GM12874 (cell line): ENCODE results near the gene SSR4.

ENCODE experiments used
- CTCF ChIP-seq: IDR thresholded peaks from 2 replicates; pipeline ENCODE4 v1.5.1; 2011; ENCODE audit warnings: low read depth, mild to moderate bottlenecking, control low read depth, low read length, moderate library complexity; ENCODE audit not compliant: insufficient read depth

SSR4 gene

GRCh38 chrX:153828723-153829548 lies 34.5 kb downstream of the SSR4 start:
- no peak for TF ChIP-seq CTCF

- no peak for TF ChIP-seq CTCF
Observed at GRCh38 chrX:153829549-153829798, 35.0 kb downstream of the SSR4 start.

GRCh38 chrX:153829799-153830639 lies 35.6 kb downstream of the SSR4 start, which contains the start of gene PDZD4:
PDZD4 (minus strand) TSS chrX:153830544; CDS start chrX:153830298, 246 bp downstream.
- no peak for TF ChIP-seq CTCF

- TF ChIP-seq CTCF, result no peak
Observed at GRCh38 chrX:153830640-153831428, 36.4 kb downstream of the SSR4 start.

GRCh38 chrX:153831429-153832150 lies 37.1 kb downstream of the SSR4 start:
- TF ChIP-seq CTCF, result no peak

- TF ChIP-seq CTCF, result no peak
Observed at GRCh38 chrX:153832728-153833127, 38.3 kb downstream of the SSR4 start.
